Measurements from ENCODE around the gene TRIM7. TPM values are rescaled to one million over a fixed set of nuclear protein-coding genes. Genes with fewer than 3 reads are reported as not detected.
A peak's percentile ranks its signal among the peaks of the same experiment; 100 is the strongest.

The TRIM7 gene
- total RNA-seq, 3 donors from 2014 or later (not counting 1 experiment from before 2014, with no cell fraction given), result 0.73 to 1.2 TPM; not detected in 1

DNA sequence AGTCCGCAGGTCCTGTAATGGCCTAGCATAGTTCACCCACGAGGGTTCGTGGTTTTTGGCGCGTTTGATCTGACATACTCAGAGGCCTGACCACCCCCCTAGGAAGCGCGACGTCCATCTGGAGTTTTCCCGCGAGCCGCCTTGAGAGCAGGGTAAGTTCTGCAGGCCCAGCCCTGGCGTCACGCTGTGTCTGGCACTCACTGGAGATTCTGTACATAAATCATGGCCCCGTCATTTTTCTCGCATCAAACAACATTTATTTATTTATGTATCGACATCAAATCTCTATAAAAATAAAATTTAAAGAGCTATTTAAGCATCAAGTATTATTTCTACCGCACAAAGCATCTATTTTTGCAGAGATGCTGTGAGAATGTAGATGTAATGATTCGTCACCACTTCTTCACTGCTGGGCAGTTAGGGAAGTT, 17.6 kb upstream of the TRIM7 start:
- H3K27ac Mint-ChIP-seq, result peak overlapping the region; percentile 96 to 99
- no peaks in the 10 kb centered on the region for H3K36me3 ChIP-seq (ENCODE audit: control insufficient read depth, insufficient read depth, low read length)
- H3K27me3 ChIP-seq (ENCODE audit: control insufficient read depth, insufficient read depth, low read length), result no peaks in the 10 kb centered on the region
- peaks cover 6% of the 10 kb centered on the region for H3K36me3 Mint-ChIP-seq
- H3K4me1 ChIP-seq (ENCODE audit: control insufficient read depth, insufficient read depth, low read length), result peaks cover 55% of the 10 kb centered on the region
- no peak for DNase-seq
- peaks cover 0 to 2% of the 10 kb centered on the region in 2 donors for H3K27me3 Mint-ChIP-seq (ENCODE audit: low read depth in 2 of 2)
- no peaks in the 10 kb centered on the region for H3K9me3 Mint-ChIP-seq
- intact Hi-C loops (cut with micrococcal nuclease), result loop anchor here (1.0 to 10.0 kb wide), 6 partner anchors 15 to 418 kb away; partner anchors contain the start of genes MGAT1, RACK1 and TRIM52
- 0% methylated on average over 16 of the region's 18 CpGs for WGBS (ENCODE audit: insufficient coverage)
- H3K4me3 ChIP-seq (ENCODE audit: low read length), result peak overlapping the region; percentile 82
- peak in 2 of 3 donors; percentile 7 to 19 for ATAC-seq
- TF ChIP-seq, protein P1, sequence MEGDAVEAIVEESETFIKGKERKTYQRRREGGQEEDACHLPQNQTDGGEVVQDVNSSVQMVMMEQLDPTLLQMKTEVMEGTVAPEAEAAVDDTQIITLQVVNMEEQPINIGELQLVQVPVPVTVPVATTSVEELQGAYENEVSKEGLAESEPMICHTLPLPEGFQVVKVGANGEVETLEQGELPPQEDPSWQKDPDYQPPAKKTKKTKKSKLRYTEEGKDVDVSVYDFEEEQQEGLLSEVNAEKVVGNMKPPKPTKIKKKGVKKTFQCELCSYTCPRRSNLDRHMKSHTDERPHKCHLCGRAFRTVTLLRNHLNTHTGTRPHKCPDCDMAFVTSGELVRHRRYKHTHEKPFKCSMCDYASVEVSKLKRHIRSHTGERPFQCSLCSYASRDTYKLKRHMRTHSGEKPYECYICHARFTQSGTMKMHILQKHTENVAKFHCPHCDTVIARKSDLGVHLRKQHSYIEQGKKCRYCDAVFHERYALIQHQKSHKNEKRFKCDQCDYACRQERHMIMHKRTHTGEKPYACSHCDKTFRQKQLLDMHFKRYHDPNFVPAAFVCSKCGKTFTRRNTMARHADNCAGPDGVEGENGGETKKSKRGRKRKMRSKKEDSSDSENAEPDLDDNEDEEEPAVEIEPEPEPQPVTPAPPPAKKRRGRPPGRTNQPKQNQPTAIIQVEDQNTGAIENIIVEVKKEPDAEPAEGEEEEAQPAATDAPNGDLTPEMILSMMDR (IDR thresholded peaks at IDR 0.05), result no peak
- H3K9me3 ChIP-seq (ENCODE audit: control insufficient read depth, insufficient read depth, low read length), result no peaks in the 10 kb centered on the region
- H3K4me3 Mint-ChIP-seq, result peak overlapping the region; percentile 95
- H3K4me1 Mint-ChIP-seq, result peaks cover 65 to 75% of the 10 kb centered on the region in 2 donors
- H3K27ac ChIP-seq (ENCODE audit: low read length), result peak overlapping the region; percentile 91

DNA sequence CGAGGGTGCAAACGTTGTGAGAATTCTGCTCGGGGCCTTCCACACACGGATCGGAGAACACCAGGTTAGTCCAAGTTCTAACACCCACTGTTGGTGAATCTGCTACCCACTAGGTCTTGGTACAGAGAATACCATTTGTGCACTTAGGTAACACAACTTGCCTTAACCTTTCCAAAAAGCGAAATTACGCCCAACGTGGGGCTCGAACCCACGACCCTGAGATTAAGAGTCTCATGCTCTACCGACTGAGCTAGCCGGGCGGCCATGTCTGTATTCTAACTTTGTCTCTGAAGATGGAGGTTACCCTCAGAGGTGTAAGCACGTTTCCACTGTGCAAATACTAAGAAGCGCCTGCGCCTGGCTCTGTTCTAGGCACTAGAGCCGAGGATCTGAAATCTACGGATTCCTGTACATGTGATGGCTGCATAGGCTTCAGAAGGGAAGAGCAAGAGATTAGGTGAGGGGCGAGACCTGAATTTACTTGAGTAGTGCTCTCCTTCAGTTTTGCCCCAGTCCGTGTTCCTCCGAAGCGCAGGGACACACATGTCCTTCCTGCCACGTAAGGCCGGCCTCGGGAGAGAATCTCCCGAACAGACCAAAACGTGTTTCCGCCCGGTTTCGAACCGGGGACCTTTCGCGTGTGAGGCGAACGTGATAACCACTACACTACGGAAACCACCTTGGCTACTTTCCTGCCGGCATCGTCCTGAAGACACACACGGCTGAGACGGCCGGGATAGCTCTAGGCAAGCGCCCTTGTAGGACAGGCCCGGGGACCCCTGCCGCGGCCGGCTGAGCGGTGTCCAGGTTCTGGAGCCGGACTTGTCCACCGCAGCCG, 17.0 kb upstream of the TRIM7 start:
- 5% methylated on average over 50 of the region's 50 CpGs for WGBS (ENCODE audit: insufficient coverage)
- H3K27me3 Mint-ChIP-seq (ENCODE audit: low read depth in 2 of 2), result peaks cover 0 to 2% of the 10 kb centered on the region in 2 donors
- peaks cover 6% of the 10 kb centered on the region for H3K36me3 Mint-ChIP-seq
- no peaks in the 10 kb centered on the region for H3K27me3 ChIP-seq (ENCODE audit: control insufficient read depth, insufficient read depth, low read length)
- peaks cover 71 to 80% of the 10 kb centered on the region in 2 donors for H3K4me1 Mint-ChIP-seq
- no peaks in the 10 kb centered on the region for H3K9me3 ChIP-seq (ENCODE audit: control insufficient read depth, insufficient read depth, low read length)
- peak overlapping the region; percentile 95 for H3K4me3 Mint-ChIP-seq
- H3K4me3 ChIP-seq (ENCODE audit: low read length), result peak overlapping the region; percentile 82
- TF ChIP-seq, protein P1 (IDR thresholded peaks at IDR 0.05), result no peak
- intact Hi-C loops (cut with micrococcal nuclease), result loop anchor here (1.0 to 10.0 kb wide), 3 partner anchors 15 to 417 kb away; partner anchors contain the start of gene MGAT1
- H3K36me3 ChIP-seq (ENCODE audit: control insufficient read depth, insufficient read depth, low read length), result no peaks in the 10 kb centered on the region
- ATAC-seq (peak; percentile 32 to 46 (median 35)), DNase-seq (peak; percentile 97 to 99)
- H3K9me3 Mint-ChIP-seq, result no peaks in the 10 kb centered on the region
- H3K4me1 ChIP-seq (ENCODE audit: control insufficient read depth, insufficient read depth, low read length), result peaks cover 62% of the 10 kb centered on the region
- peak overlapping the region; percentile 96 to 99 for H3K27ac Mint-ChIP-seq
- H3K27ac ChIP-seq (ENCODE audit: low read length), result peak overlapping the region; percentile 91

DNA sequence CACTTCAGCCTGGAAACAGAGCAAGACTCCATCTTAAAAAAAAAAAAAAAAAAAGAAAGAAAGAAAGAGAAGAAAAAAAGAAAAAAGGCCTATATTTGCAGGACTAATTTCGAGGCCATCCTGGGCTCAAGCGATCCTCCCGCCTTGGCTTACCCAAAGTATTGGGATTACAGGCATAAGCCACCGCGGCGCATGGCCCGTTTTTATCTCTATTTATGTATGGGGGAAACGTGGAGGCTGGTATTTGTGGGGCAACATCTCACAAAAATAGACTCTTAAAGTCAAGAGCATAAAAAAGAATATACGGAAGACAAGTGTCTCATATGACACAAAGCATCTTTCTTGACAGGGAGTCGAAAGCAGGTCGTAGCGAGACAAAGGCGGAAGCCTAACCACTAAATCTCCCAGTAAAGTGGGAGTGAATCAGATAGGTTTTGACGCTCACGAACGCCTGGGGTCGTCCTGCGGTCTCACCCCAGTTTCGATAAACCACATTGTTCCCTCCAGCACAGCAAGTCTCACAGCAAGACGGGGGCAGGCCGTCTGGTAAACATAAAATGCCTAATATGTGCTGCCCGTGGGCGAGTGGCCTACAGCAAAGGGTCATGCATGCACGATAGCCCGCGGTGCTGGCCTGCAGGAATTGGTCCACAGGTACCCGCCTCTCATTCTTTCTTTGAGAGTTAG, 16.3 kb upstream of the TRIM7 start:
- H3K27ac Mint-ChIP-seq, result peak overlapping the region; percentile 96 to 99
- DNase-seq (peak; percentile 57 to 88), ATAC-seq (no peak)
- peak overlapping the region; percentile 95 for H3K4me3 Mint-ChIP-seq
- Histone ChIP-seq H3K36me3 (ENCODE audit: control insufficient read depth, insufficient read depth, low read length) (no peaks in the 10 kb centered on the region), H3K27ac (ENCODE audit: low read length) (peak overlapping the region; percentile 91), H3K4me1 (ENCODE audit: control insufficient read depth, insufficient read depth, low read length) (peaks cover 68% of the 10 kb centered on the region), H3K9me3 (ENCODE audit: control insufficient read depth, insufficient read depth, low read length) (no peaks in the 10 kb centered on the region), H3K4me3 (ENCODE audit: low read length) (peak overlapping the region; percentile 1), H3K27me3 (ENCODE audit: control insufficient read depth, insufficient read depth, low read length) (no peaks in the 10 kb centered on the region)
- H3K4me1 Mint-ChIP-seq, result peaks cover 74 to 84% of the 10 kb centered on the region in 2 donors
- intact Hi-C loops (cut with micrococcal nuclease), result loop anchor here (10.0 kb wide), 1 partner anchor 416 kb away; the partner anchor contains the start of gene MGAT1
- H3K9me3 Mint-ChIP-seq, result no peaks in the 10 kb centered on the region
- peaks cover 6% of the 10 kb centered on the region for H3K36me3 Mint-ChIP-seq
- WGBS (ENCODE audit: insufficient coverage), result 42% methylated on average over 22 of the region's 27 CpGs
- TF ChIP-seq, protein P1 (IDR thresholded peaks at IDR 0.05), result no peak
- peaks cover 0 to 2% of the 10 kb centered on the region in 2 donors for H3K27me3 Mint-ChIP-seq (ENCODE audit: low read depth in 2 of 2)
